ENCODE data around the gene SLC22A17. TPM values are rescaled to one million over a fixed set of nuclear protein-coding genes. Genes with fewer than 3 reads are reported as not detected.

SLC22A17 gene
- total and polyA plus RNA-seq, 10 of the 15 experiments (the other 5 are each of a cell fraction or from before 2014, with no cell fraction given), result not detected

GRCh38 chr14:23361763-23362162, 9.1 kb upstream of the SLC22A17 start:
- ChIA-PET POLR2A (no interaction called here), CTCF (interaction anchor here (1.1 kb wide), 2 partner anchors 9 to 70 kb away, joined by 3 to 4 read pairs; no protein-coding TSS in a partner anchor), SMC1A (ENCODE audit: uncharacterized antibody, unreplicated experiment) (interaction anchor here (1.1 kb wide), 1 partner anchor 53 kb away, joined by 3 read pairs; no protein-coding TSS in a partner anchor), RAD21 (ENCODE audit: unreplicated experiment) (no interaction called here)
- no peaks in the 10 kb centered on the region for H3K9me3 ChIP-seq (replicated peaks; ENCODE audit: control insufficient read depth, insufficient read depth, low read length)
- ATAC-seq, result no peak
- TF ChIP-seq TARDBP (IDR thresholded peaks at IDR 0.05; ENCODE audit: borderline replicate concordance), result no peak
- no peak for TF ChIP-seq SPI1 (IDR thresholded peaks at IDR 0.05; ENCODE audit: borderline replicate concordance, insufficient read depth, low read depth, low read length)
- TF ChIP-seq ZNF274 (IDR thresholded peaks at IDR 0.05; ENCODE audit: insufficient read depth, insufficient read length), result no peak
- TF ChIP-seq RUNX3 (IDR thresholded peaks at IDR 0.05; ENCODE audit: low read length), result no peak
- no peak for TF ChIP-seq TCF12 (IDR thresholded peaks at IDR 0.05; ENCODE audit: low read depth, low read length)
- TF ChIP-seq SMAD5 (IDR thresholded peaks at IDR 0.05; ENCODE audit: low read depth), result no peak
- no peak for TF ChIP-seq MXI1 (IDR thresholded peaks at IDR 0.05; ENCODE audit: low read depth, low read length)
- TF ChIP-seq NR2F1 (conservative IDR thresholded peaks at IDR 0.05), result no peak
- no peak for TF ChIP-seq YY1 (IDR thresholded peaks at IDR 0.05; ENCODE audit: low read depth, low read length)
- no peaks in the 10 kb centered on the region for H3K79me2 ChIP-seq (ENCODE audit: control insufficient read depth, insufficient read depth, low read length)
- intact Hi-C loops (cut with micrococcal nuclease; ENCODE audit: unreplicated experiment), result no loop called here
- in situ Hi-C loops (cut with MboI), result no loop called here
- no peaks in the 10 kb centered on the region for H4K20me1 ChIP-seq (ENCODE audit: control insufficient read depth, insufficient read depth)
- no TSS peak for BruUV-seq (replicated peaks)
- peaks cover 0 to 7% of the 10 kb centered on the region in 2 experiments; a peak in 3 of 4 replicates for H3K27me3 ChIP-seq (replicated peaks in 1 of 2; ENCODE audit: control insufficient read depth in 2 of 2, insufficient read depth in 2 of 2, low read length in 1 of 2)
- H3K4me2 ChIP-seq (ENCODE audit: control insufficient read depth, insufficient read depth), result no peak overlapping the region
- H3K27ac ChIP-seq (ENCODE audit: control insufficient read depth, insufficient read depth), result no peak overlapping the region
- no peak for FAIRE-seq
- no peak overlapping the region for H3K9ac ChIP-seq (ENCODE audit: control insufficient read depth, insufficient read depth, low read length)
- H3K36me3 ChIP-seq (ENCODE audit: control insufficient read depth in 2 of 2, insufficient read depth in 2 of 2, low read length in 1 of 2), result no peaks in the 10 kb centered on the region
- 51% methylated on average over 6 of the region's 6 CpGs for whole genome bisulfite sequencing (ENCODE audit: insufficient coverage, insufficient replicate concordance, low lambda C conversion rate, missing lambda C conversion rate)
- H2AFZ ChIP-seq (ENCODE audit: control insufficient read depth, low read depth, low read length), result no peak overlapping the region
- DNase-seq (ENCODE audit: low read depth, low spot score), result no peak
- no peak overlapping the region for H3K4me3 ChIP-seq
- no peaks in the 10 kb centered on the region for H3K4me1 ChIP-seq (ENCODE audit: control insufficient read depth, insufficient read depth, low read length)

GRCh38 chr14:23361320-23361719, 8.6 kb upstream of the SLC22A17 start:
- no peak for FAIRE-seq
- Histone ChIP-seq H3K27ac (ENCODE audit: control insufficient read depth, insufficient read depth) (no peak overlapping the region), H3K9me3 (replicated peaks; ENCODE audit: control insufficient read depth, insufficient read depth, low read length) (no peaks in the 10 kb centered on the region), H3K36me3 (ENCODE audit: control insufficient read depth in 2 of 2, insufficient read depth in 2 of 2, low read length in 1 of 2) (no peaks in the 10 kb centered on the region), H3K4me2 (ENCODE audit: control insufficient read depth, insufficient read depth) (no peak overlapping the region), H4K20me1 (ENCODE audit: control insufficient read depth, insufficient read depth) (no peaks in the 10 kb centered on the region), H3K9ac (ENCODE audit: control insufficient read depth, insufficient read depth, low read length) (no peak overlapping the region), H3K4me1 (ENCODE audit: control insufficient read depth, insufficient read depth, low read length) (no peaks in the 10 kb centered on the region), H3K27me3 (replicated peaks in 1 of 2; ENCODE audit: control insufficient read depth in 2 of 2, insufficient read depth in 2 of 2, low read length in 1 of 2) (peaks cover 0 to 7% of the 10 kb centered on the region in 2 experiments; a peak in 3 of 4 replicates), H2AFZ (ENCODE audit: control insufficient read depth, low read depth, low read length) (no peak overlapping the region), H3K79me2 (ENCODE audit: control insufficient read depth, insufficient read depth, low read length) (no peaks in the 10 kb centered on the region), H3K4me3 (no peak overlapping the region)
- RAD21 ChIA-PET (ENCODE audit: unreplicated experiment), result interaction anchor here (0.5 kb wide), 1 partner anchor 199 kb away, joined by 5 read pairs; no protein-coding TSS in a partner anchor
- DNase-seq (ENCODE audit: low read depth, low spot score), result no peak
- POLR2A ChIA-PET, result no interaction called here
- ATAC-seq, result no peak
- intact Hi-C loops (cut with micrococcal nuclease; ENCODE audit: unreplicated experiment), result no loop called here
- no TSS peak for BruUV-seq (replicated peaks)
- CTCF ChIA-PET, result interaction anchor here (1.1 to 1.4 kb wide), 2 partner anchors 10 to 18 kb away, joined by 4 to 5 read pairs; no protein-coding TSS in a partner anchor
- in situ Hi-C loops (cut with MboI), result no loop called here
- SMC1A ChIA-PET (ENCODE audit: uncharacterized antibody, unreplicated experiment), result interaction anchor here (1.1 kb wide), 2 partner anchors 34 to 53 kb away, joined by 3 read pairs; no protein-coding TSS in a partner anchor
- TF ChIP-seq CBX3 (IDR thresholded peaks at IDR 0.05; ENCODE audit: borderline replicate concordance, low read depth) (no peak), STAT1 (conservative IDR thresholded peaks at IDR 0.05) (no peak), HDGF (IDR thresholded peaks at IDR 0.05) (no peak), CBFB (IDR thresholded peaks at IDR 0.05; ENCODE audit: low read depth) (no peak), MTA2 (IDR thresholded peaks at IDR 0.05; ENCODE audit: low read depth) (no peak), SKIL (IDR thresholded peaks at IDR 0.05; ENCODE audit: low read depth, poor library complexity, severe bottlenecking) (no peak), RUNX3 (IDR thresholded peaks at IDR 0.05; ENCODE audit: low read length) (no peak), BACH1 (IDR thresholded peaks at IDR 0.05; ENCODE audit: borderline replicate concordance) (no peak), SMC3 (IDR thresholded peaks at IDR 0.05; ENCODE audit: borderline replicate concordance, low read length) (no peak), POLR2AphosphoS2 (IDR thresholded peaks at IDR 0.05; ENCODE audit: low read depth, low read length) (no peak), NR2F1 (conservative IDR thresholded peaks at IDR 0.05) (no peak), NR2C2 (IDR thresholded peaks at IDR 0.05; ENCODE audit: borderline replicate concordance, control insufficient read depth, insufficient read length, low read depth) (no peak), BMI1 (IDR thresholded peaks at IDR 0.05; ENCODE audit: borderline replicate concordance) (no peak)
